ENCODE results near the gene PCDHGA9.

- TF ChIP-seq CTCF (IDR thresholded peaks at IDR 0.05), result no peak
- TF ChIP-seq POLR2AphosphoS5 (IDR thresholded peaks at IDR 0.05), result no peak
- no peak for TF ChIP-seq POLR2A (IDR thresholded peaks at IDR 0.05)
- TF ChIP-seq EP300 (IDR thresholded peaks at IDR 0.05), result no peak
These were observed 11.0 kb downstream of the PCDHGA9 start for GRCh38 chr5:141413540-141414069.

Measured in upper lobe of left lung (tissue), 4 donors.